HG03520 (cell line): Measurements from ENCODE around the gene TAOK2.

Experiments used
- ATAC-seq: cut with Tn5 transposase; IDR thresholded peaks from one replicate; pipeline ENCODE4 v1.9.1; 2021; ENCODE audit warnings: mild to moderate bottlenecking, moderate library complexity; ENCODE audit not compliant: unreplicated experiment

TAOK2 gene

GRCh38 chr16:29986231-29986630 is 12.6 kb downstream of the TAOK2 start:
- ATAC-seq, result no peak

- no peak for ATAC-seq
These were observed 13.3 kb downstream of the TAOK2 start for GRCh38 chr16:29986931-29987330.

- ATAC-seq, result no peak
These were observed 13.9 kb downstream of the TAOK2 start for GRCh38 chr16:29987371-29988085.

GRCh38 chr16:29988346-29989075 is 14.8 kb downstream of the TAOK2 start:
- ATAC-seq, result no peak

DNA sequence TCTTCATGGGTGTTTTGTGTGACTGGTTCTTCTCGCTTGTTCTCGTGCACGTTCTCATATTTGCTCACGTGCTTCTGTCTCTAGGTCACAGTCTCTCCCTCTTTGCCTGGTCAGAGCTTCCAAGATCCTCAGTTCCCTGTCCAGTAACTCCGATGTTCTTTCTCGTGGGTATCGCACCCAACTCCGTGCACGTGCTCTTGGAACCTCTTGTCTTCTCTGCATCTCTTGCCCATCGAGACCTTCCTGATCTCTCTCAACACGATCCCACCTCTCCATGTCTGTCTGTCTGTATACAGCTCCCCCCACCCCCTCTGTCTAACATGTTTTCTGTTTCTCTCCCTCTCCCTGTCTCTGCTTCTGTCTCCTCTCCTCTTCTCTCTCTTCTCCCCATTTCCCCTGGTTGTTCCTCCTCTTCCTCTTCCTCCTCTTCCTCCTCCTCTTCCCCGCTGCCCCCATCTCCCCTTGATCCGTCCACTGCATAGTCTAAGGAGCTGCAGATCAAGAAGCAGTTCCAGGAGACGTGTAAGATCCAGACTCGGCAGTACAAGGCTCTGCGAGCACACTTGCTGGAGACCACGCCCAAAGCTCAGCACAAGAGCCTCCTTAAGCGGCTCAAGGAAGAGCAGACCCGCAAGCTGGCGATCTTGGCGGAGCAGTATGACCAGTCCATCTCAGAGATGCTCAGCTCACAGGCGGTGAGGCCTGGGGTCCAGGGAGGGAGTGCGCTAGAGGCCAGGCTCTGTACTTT is 15.6 kb downstream of the TAOK2 start:
- no peak for ATAC-seq

GRCh38 chr16:29990034-29990433 is 16.4 kb downstream of the TAOK2 start:
- no peak for ATAC-seq

DNA sequence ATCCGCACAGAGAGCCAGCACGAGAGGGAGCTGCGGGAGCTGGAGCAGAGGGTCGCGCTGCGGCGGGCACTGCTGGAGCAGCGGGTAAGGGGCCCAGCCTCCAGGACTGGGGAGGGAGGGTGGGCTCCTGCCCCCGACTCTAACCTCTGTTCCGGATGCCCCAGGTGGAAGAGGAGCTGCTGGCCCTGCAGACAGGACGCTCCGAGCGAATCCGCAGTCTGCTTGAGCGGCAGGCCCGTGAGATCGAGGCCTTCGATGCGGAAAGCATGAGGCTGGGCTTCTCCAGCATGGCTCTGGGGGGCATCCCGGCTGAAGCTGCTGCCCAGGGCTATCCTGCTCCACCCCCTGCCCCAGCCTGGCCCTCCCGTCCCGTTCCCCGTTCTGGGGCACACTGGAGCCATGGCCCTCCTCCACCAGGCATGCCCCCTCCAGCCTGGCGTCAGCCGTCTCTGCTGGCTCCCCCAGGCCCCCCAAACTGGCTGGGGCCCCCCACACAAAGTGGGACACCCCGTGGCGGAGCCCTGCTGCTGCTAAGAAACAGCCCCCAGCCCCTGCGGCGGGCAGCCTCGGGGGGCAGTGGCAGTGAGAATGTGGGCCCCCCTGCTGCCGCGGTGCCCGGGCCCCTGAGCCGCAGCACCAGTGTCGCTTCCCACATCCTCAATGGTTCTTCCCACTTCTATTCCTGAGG is 17.4 kb downstream of the TAOK2 start:
- ATAC-seq, result no peak

DNA sequence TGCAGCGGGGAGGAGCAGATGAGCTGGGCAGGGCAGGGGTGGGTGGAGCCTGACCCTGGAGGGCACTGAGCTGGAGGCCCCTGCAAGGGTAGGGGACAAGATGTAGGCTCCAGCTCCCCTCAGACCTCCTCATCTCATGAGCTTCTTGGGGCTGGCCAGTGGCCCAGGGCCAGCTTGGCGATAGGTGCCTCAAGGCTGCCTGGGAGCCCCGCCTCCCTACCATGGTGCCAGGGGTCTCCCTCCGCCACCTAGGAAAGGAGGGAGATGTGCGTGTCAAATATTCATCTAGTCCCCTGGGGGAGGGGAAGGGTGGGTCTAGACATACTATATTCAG is 17.9 kb downstream of the TAOK2 start:
- no peak for ATAC-seq

DNA sequence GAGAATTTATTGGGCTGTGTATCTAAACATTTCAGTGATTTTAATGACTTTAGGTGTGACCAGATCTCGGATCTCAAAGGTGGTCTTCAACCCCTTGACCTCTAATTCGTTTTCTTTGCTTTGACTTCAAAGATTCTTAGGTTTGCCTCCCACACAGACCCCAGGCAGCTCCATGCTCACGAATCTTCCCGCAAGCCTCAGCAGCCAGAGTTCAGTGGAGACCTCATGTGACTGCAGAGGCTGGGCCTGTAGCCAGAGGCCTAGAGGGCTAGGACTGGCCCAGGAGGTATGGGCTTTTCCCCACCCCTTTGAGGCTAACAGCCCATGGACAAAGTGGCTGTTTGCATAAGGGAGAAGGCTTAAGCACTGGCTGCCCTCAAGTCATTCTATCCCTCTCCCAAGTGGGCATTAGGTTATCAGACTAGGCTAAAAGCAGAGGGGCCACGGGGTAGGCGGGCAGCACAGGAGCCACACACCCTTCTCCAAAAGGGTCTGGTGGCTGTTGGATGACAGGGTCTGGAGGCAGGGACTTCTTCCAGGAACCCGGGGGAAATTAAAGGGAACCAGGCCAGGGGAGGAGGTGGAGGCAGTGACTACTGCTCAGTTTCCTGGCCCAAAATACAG is 18.8 kb downstream of the TAOK2 start:
- ATAC-seq, result no peak

DNA sequence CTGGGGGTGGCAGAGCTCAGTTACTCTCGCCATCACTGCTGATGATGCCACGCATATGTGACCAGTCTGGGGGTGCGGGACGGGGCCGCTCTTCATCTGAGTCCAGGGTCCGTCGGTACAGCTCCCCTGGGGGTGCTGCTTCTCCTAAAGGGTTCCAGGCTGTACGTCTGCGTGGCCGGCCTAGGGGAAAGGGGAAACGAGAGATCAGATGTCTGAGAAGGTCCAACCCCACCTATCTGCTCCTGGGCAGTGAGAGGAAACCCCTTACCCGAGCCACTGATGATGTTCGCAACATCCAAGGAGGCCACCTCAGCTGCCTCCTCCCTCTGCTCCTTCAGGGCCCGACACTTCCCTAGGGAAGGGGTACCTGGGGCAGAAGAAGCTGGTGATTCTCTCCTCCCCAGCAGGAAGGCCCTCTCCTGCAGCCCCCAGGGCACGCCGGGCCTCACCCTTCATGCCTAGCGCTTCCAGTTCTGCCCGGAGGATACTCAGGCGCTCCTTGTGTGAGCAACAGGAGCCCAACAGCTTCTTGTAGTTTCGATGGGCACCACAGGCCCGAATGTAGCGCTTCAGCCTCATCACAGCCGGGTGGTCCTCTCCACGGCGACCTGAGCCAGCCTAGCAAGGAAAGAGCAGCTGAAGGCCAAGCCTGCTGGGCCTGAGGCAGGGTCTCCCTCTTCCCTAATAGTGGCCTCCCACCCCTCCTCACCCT is 19.7 kb downstream of the TAOK2 start:
- ATAC-seq, result no peak

- ATAC-seq, result no peak
These were observed 20.4 kb downstream of the TAOK2 start for GRCh38 chr16:29993903-29994599.

DNA sequence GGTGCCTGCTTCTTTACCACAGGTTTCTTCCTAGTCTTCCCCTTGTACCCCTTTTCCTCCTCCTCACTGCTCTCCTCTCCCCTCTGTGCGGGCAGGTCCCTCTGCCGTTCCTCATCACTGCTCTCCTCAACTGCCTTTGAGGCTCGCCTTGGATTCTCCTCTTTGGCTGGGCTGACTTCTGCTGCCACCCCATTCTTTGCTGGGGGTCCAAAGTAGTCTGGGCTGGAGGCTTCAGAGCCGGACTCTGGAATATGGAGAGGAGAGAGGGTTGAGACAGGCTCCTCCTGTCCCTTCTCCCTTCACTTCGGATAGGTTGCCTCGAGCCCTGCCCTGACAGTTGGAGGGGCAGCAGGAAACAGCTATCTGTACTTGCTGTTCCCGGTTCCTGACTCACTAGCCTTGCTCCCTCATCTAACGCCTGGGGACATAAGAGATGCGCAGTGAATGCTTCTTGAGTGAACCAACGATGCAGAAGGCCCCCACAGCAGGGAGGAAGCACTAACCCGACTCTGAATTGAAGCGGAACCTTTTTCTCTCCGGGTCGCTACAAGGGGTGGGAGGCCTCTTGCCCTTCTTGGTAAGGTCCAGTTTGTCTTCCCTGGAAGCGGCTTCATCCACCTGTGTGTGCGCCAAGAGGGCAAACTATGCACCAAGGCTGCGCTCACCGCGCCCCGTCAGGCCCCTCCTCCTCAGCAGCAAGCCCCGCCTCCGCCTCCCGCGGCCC is 21.1 kb downstream of the TAOK2 start:
- peak; percentile 29 for ATAC-seq

GRCh38 chr16:29995324-29995910 is 21.7 kb downstream of the TAOK2 start, which contains the start of gene HIRIP3:
Gene HIRIP3, minus strand, starts transcription at chr16:29995617. Its CDS starts 12 bp downstream, at chr16:29995605.
- ATAC-seq, result peak; percentile 38

GRCh38 chr16:29995911-29996765 is 22.5 kb downstream of the TAOK2 start, which contains the start of gene INO80E:
Gene INO80E, plus strand, starts transcription at chr16:29996241. Its CDS starts 70 bp downstream, at chr16:29996311.
- ATAC-seq, result peak; percentile 83

DNA sequence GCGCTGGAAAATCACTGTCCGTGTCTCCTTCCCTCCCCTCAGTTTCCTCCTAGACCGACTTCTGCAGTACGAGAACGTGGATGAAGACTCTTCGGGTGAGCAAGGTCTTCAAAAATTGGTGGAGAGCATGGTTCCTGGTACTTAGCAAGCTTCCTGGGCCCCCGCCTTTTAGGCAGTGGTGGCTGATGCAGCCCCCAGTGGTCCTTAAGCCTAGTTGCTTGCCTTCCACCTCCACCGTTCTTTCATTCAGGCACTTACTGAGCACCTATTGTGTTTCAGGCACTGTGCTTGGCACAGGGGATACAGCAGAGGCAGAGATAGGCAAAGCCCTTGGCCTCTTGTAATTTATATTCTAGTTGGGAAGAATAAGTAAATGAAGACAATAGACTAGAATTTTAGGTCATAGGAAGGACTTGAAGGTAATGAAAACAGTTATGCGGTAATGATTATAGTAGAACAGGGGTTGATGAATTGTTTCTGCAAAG is 23.1 kb downstream of the TAOK2 start:
- ATAC-seq, result no peak

GRCh38 chr16:29999605-30000004 is 25.9 kb downstream of the TAOK2 start:
- no peak for ATAC-seq
